AML-193 (cell line): ENCODE data around the gene GABRG1.

Experiments
- DNase-seq, 2 experiments: peaks; one replicate each; lab custom pipeline; 2025; lab: John Stamatoyannopoulos, UW

The GABRG1 gene

GRCh38 chr4:46123913-46124755 lies at the start of gene GABRG1:
TSS of gene GABRG1 (minus strand) at chr4:46124054. CDS start at chr4:46123913, 141 bp downstream.
- DNase-seq, result no peak

GRCh38 chr4:46146993-46147392 lies 23.1 kb upstream of the GABRG1 start:
- DNase-seq, result no peak

- no peak for DNase-seq
These were observed 7.7 kb upstream of the GABRG1 start for GRCh38 chr4:46131498-46132057.

- DNase-seq, result no peak
These were observed 1.0 kb upstream of the GABRG1 start for GRCh38 chr4:46124773-46125413.

GRCh38 chr4:46081674-46082073 lies 42.2 kb downstream of the GABRG1 start:
- no peak for DNase-seq

- DNase-seq, result no peak
These were observed 42.6 kb downstream of the GABRG1 start for GRCh38 chr4:46081248-46081647.

- no peak for DNase-seq
These were observed 50.1 kb downstream of the GABRG1 start for GRCh38 chr4:46073778-46074177.

- no peak for DNase-seq
These were observed 72.5 kb downstream of the GABRG1 start for GRCh38 chr4:46051392-46051791.

- DNase-seq, result no peak
These were observed 91.8 kb downstream of the GABRG1 start for GRCh38 chr4:46032056-46032455.

GRCh38 chr4:46016306-46016705 lies 107.5 kb downstream of the GABRG1 start:
- no peak for DNase-seq

- DNase-seq, result no peak
These were observed 131.1 kb downstream of the GABRG1 start for GRCh38 chr4:45992728-45993127.

GRCh38 chr4:45989775-45990174 lies 134.1 kb downstream of the GABRG1 start:
- no peak for DNase-seq

GRCh38 chr4:45987858-45988257 lies 136.0 kb downstream of the GABRG1 start:
- DNase-seq, result no peak
